Activated CD4-positive, alpha-beta T cell treated with anti-CD3 and anti-CD28 coated beads for 4 hours (primary cell): ENCODE data around the gene CFAP54.
"Not testable (repeated sequence)": the region's sequence is repeated elsewhere in the genome, so short reads cannot be mapped to it uniquely, and the experiment has no call there.

Source experiments
- DNase-seq, 2 donors: peaks; one replicate each; pipeline ENCODE4 v3.0.0-alpha.2; 2020

Gene CFAP54

DNA sequence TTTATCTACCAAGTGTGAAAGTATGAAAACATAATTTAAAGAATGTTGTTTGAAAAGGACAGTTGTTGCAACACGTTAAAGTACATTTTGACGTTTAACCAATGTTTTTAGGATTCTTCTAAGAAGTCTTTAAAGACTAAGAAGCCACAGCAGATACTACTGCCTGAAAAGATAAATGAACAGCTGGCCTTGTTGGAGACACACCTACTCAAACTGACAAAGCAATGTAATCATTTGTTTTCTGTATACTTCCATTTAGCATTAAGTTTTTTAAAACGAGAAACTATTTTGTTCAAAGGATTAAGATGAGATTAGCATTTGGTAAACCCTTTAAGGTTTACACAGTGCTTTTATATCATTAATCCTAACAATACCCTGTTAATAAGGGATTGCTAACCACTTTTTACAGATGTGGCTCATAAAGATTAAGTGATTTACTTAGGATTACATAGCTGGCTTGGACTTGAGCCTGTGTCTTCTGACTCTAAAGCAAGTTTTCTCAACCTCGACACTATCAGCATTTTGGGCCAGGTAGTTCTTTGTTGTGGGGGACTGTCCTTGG is 134.4 kb downstream of the CFAP54 start:
- DNase-seq, result no peak

DNA sequence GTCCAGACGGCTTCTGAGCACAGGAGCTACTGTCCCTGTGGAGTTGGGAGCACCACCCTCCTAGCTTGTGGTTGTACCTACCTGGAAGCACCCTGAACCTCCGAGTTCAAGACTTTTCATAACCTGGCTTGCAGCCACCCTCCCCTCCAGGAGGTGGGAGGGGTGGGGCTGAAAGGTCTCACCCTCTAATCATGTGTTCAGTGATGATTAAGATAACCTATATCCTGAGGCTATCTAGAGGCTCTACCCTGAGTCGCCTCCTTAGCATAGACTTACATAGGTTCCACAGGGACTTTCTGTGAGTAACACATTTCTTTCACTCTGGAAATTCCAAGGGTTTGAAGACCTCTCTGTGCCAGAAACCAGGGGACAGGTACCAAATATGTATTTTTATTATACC is 146.5 kb downstream of the CFAP54 start:
- no peak for DNase-seq

DNA sequence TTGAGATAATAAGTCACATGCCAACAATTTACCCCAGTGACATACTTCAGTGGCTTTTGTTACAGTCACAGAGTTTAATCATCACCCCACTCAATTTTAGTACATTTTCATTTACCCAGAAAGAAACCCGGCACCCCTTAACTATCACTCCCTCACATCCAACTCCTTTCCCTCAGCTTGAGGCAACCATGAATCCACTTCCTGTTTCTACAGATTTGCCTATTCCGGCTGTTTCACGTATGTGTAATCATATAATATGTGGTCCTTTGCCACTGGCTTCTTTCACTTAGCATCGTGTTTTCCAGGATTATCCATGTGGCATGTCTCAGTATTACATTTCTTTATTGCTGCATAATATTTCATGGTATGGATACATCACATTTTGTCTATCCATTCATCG is 147.5 kb downstream of the CFAP54 start:
- DNase-seq, result no peak

DNA sequence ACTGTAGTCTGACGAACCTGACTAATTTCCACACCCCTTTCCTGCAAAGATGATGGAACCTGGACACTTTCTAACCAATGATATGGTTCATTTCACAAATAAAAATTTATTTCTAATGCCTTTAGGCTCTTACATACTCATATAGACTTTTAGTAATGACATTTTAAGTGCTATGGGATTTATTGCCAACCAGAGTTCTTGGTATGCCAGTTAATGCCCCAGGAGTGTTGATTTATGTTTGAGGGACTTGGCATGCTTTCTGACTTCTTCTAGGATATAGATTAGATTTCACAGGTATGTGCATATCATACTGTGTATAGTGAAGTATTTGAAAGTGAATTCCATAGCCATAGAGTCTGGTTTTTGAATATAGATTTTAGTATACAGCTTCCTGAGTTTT is 159.5 kb downstream of the CFAP54 start:
- DNase-seq, result no peak

DNA sequence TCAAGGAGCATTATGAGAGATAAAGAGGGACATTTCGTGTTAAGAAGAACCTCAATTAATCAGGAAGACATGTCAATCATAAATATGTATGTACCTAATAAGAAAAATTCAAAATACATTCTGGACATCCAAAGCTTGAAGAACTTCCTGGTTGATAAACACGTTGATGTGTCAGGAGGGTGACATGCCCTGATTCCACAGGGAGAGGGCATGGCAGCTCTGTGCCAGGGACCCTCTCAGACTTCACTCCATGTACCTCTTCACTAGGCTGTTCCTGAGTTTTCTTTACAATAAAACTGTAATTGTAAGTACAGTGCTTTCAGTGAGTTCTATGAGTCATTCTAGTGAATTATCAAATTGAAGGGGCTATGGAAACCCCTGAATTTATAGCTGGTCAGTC is 163.5 kb downstream of the CFAP54 start:
- no peak for DNase-seq

DNA sequence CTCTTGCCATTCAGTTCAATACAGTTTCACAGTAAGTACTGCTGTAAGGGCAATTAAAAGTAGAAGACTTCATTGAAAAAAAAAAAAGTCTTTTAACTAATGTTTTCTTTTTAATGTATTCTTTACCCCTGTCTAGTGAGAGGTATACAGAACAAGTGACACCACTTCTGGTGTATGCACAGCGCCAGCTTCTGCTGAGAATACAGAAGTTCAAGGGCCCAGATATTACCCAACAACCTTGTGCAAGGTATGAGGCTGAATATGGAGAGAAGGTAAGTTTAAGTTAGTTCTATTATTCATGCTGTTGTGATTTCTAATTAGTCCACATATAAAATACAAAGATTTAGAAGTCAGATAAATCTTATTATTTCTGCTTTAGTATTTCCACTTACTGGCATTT is 168.7 kb downstream of the CFAP54 start:
- no peak for DNase-seq

DNA sequence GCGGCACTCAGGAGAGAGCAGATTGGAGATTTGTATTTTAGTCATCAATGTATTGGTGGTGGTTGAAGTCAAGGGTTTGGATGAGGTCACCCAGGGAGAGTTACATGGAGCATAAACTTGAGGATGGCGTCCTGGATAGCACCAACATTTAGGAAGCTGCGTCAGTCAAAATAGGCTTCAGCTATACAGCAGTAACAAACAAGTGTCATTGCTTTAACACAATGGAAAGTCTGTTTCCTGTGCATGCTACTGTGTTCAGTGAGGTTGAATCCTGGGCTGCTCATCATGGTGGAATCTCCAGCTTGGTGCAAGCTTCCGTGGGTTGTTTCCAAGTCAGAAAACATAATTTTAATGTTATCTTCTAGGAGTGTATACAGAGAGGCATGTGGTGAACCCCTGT is 180.4 kb downstream of the CFAP54 start:
- DNase-seq, result no peak

DNA sequence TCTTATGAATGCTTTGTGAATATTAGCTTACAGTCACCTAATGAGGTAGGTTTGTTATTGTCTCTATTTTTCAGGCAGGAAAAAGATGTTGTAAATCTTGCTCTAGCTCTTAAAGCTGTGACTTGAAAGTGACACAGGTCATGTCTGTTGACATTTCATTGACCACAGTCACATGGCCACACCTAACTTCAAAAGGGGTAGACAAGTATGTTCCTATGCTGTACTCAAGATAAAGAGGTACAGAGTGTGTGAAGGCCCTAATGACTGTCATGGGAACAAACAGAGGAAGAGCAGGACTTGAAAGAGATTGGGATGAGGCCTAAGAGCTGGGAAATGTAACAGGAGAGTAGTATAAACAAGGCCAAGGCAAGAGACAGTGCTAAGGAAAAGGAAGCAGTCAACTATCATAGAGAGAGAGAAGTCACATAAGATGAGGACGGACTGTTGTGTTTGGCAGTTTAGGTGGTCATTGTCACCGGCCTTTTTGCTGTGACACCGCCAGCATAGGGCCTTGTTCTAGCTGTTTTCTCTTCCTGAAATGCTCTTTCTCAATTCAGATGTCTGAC is 181.0 kb downstream of the CFAP54 start:
- no peak for DNase-seq

DNA sequence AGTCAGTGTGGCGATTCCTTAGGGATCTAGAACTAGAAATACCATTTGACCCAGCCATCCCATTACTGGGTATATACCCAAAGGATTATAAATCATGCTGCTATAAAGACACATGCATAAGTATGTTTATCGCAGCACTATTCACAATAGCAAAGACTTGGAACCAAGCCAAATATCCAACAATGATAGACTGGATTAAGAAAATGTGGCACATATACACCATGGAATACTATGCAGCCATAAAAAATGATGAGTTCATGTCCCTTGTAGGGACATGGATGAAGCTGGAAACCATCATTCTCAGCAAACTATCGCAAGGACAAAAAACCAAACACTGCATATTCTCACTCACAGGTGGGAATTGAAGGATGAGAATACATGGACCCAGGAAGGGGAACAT is 186.1 kb downstream of the CFAP54 start:
- not testable (repeated sequence) for DNase-seq

DNA sequence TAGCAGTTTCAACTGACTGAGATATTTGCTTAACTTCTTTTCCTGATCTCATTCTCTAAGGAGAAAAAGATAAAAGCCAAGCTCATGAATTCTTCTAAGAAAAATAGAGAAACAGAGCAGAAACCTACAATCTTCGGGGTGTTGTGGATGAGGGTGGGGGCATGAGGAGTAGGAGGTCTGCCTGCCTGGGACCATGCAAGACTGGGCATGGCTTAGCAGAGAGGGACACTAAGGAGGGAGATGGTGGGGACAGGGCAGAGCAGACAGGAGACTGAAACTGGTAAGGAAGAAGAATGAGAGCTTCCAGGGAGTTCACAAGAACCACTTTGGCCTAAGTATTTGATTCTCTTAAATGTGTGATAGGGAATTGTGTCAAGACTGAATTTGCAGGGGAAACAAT is 188.0 kb downstream of the CFAP54 start:
- DNase-seq, result no peak

DNA sequence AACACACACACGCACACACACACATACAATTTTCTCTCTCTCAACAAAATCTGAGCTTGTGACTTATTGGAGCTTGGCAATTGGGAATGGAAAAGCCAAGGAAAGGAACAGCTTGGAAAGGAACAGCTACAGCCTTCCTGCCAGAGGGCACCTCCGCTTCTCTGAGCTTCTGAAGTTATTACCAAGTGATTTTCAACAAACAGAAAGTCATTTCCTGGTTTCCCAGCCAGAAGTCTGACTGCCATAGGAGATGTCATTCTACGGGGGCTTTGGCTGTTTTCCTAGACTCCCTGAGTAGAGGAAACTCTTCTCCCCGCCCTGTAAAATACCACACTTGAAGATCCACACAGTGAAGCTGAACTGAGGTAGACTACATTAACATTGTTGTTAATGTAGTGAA is 198.3 kb downstream of the CFAP54 start:
- DNase-seq, result no peak

DNA sequence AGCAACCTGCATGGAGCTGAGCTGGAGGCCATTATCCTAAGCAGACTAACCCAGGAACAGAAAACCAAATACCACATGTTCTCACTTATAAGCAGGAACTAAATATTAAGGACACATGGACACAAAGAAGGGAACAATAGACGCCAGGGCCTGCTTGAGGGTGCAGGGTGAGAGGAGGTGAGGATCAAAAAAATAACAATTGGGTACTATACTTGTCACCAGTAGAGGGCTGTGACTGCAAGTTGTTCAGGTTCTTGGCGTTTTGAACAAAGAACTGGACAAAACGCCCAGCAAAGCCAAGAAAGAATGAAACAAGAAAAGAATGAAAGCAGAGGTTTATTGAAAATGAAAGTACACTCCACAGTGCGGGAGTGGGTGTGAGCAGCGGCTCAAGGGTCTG is 209.1 kb downstream of the CFAP54 start:
- no peak for DNase-seq

DNA sequence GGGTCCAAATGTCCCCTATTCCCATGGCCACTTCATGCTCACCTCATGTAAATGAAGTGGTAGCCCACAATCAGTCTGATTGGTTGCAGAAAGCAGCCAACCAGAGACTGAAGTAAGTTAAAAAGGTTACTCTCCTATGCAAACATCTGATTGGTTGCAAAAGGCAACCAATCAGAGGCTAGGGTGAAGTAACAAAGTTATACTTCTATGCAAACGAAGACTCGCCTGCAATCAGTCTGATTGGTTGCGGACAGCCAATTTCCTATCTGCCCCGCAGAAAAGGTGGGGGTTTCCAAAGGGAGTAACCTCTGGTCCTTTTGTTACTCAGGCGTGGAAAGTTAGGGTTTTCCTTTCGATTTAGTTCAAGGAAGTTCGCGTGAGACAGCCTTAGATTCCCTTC is 209.6 kb downstream of the CFAP54 start:
- DNase-seq, result no peak

DNA sequence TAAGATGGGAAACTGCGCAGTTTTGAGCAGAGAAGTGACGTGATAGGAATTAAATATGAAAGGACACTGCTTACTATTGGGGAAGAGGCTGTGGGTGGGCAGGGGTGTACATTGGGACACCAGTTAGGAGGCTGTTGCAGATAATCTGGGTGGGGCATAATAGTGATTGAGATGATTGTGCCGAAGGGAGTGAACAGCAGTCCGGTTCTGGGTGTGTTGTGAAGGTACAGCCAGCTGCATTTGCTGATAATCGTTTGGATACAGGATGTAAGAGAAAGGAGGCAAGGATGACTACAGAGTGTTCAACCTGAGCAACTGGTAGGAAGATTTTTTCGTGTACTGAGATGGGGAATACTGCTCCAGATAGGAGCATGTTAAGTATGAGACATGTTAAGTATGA is 212.5 kb downstream of the CFAP54 start:
- DNase-seq, result no peak

DNA sequence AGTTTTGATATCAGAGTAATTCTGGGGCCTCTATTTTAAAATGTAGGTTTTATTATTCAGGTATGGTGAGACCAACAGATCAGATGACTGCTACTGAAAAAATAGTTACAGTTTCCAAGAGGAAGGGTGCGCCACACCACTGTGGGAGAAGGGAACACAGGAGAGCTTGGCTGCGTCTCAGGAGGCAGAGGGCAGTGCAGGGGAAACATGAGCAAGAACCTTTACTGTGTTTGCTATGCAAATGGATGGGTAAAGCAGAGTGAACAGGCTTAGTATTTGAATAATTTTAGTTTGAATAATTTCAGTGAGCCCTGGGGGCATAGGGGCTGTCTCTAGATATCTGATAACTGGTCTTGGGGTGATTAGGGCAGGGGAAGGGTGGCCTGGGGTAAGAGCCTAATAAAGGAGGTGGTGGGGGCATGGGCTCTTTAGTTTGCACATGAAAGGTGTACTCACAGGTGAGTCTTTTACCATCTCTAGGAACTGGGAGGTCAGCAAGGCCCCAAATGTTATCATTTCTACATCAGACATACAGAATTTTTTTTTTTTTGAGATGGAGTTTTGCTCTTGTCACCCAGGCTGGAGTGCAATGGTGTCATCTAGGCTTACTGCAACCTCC is 220.9 kb downstream of the CFAP54 start:
- DNase-seq, result no peak

DNA sequence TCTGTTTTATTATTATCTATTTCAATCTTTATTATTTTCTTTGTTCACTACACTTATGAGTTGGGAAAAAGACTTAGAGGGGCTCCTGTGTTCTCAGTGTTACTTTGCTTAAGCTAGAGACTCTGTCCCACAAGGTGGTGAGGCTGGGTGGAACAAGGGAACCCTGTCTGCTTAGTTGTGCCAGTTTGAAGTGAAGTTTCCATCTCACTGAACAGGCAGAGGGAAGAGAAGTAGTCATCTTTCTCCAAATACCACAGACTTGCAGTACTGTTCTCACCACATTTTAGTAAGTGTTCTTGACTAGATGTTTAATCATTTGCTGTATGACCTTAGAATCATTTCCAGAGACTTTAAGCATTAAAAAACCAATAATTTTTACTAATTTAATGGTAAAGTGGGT is 222.0 kb downstream of the CFAP54 start:
- no peak for DNase-seq

DNA sequence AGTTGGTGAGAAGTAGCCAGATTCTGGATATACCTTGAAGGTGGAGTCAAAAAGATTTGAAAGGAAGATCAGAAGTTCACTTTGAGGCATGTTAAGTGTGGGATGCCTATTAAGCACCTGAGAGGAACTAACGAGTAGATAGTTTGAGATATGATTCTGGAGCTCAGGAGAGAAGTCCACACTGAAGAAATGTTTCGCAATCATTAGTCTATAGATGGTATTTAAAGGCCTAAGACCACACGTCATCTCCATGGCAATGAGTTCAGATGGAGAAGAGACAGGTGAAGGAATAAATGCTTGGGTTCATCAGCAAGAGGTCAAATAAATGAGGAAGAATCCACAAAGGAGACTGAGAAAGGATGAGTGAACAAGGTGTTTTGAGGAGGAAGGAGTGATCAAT is 224.8 kb downstream of the CFAP54 start:
- no peak for DNase-seq

DNA sequence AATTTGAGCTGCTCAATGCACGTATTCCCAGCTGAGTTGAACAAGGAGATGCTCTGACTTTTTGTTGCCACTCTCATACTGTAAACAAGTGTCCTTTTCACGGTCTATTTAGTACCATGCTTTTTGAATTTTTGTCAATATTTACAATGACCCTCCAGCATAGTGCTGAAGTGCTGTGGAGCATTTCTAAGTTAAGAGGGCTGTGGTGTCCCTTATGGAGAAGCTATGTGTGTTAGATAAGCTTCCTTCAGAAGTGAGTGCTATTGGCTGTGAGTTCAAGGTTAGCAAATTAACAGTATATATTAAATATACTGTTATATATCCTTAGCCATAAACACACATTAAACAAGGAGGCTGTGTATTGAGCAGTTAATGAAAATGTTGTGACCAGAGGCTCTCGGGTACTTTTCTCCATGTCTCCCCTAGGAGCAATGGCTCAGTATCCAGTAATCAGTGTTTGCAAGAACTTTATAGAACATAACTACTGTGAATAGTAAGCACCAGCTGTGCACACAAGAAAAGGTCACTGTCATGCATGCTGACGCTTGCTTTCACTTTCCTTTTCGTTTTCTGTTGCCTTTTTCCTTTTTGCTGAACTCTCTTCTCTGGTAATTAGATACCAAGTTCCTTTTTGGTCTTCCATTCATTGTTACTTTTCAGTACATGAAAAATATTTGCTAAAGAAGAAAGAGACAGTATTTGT is 230.4 kb downstream of the CFAP54 start:
- DNase-seq, result peak in 1 of 2 donors; percentile 14

DNA sequence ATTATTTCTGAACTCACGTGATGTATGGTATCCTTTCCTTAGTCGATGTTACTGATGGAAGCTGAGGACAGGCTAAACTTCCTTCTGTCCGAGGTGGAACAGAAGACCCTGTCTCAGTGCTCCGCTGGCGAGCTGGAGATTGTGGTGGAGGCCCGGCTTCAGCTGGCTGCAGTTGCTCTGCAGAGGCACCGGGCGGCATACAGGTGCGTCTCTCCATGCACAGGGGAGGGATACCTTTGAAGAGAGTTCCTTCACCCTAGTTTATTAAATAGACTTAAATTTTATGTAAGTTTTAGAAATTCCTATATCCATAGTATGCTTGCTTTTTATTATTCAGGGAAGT is 231.0 kb downstream of the CFAP54 start:
- no peak for DNase-seq

DNA sequence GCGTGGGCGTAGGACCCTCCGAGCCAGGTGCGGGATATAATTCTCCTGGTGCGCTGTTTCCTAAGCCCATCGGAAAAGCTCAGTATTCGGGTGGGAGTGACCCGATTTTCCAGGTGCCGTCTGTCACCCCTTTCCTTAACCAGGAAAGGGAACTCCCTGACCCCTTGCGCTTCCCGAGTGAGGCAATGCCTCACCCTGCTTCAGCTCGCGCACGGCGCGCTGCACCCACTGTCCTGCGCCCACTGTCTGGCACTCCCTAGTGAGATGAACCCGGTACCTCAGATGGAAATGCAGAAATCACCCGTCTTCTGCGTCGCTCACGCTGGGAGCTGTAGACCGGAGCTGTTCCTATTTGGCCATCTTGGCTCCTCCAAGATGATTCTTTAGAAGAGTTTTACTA is 240.1 kb downstream of the CFAP54 start:
- not testable (repeated sequence) for DNase-seq

DNA sequence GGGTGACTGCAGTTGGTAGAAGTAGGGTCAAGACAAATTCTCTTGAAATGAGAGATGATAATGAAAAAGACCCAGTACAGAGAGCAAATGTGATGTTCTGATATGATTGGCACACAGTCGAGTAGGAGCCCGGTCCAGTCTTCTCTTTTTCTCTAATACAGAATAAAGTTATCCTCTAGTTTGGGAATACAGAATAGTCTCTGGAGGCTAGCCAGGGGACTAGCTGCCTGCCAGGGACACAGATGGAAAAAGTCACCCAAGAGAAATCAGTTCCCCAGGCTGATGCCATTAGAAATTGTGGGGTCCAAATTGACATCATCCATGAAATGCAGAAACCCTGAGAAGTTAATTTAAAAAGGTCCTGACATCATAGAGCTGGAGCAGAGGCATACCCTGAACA is 240.5 kb downstream of the CFAP54 start:
- DNase-seq, result no peak

DNA sequence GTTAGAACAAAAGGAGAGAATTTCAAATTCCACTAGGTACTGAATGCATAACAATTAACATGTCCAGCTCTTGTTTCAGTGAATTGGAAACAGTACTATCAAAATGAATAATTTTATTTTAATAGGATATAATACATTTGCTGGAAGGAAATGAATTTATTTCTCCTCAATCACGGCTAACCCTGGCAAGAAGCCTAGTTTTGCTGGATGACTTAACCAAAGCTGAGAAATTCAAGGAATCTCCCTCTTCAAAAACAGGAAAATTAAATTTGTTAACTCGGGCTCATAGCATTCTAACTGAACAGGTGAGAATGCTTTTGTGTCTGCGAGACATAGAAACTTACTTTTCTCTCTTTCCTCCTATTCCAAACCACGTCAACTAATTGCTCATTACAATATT is 254.2 kb downstream of the CFAP54 start:
- no peak for DNase-seq

DNA sequence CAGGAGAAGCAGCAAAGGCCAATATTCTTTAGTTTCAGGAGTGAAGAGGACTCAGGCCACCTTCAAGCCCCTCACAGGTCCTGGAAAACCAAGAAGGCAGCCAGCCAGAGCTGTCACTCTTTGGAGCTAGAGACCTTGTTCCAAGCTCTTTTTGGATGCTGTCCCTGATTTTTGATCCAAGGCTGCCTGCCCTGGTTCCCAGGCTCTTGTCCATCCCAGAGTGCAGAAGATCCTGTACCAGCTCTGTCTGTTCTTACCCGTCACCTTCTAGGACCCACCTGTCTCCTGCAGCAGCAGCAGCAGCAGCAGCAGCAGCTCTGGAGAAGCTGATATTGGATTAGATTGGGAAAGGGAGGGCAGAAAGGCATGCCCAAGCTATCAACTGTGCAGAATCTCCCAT is 260.6 kb downstream of the CFAP54 start:
- DNase-seq, result no peak

DNA sequence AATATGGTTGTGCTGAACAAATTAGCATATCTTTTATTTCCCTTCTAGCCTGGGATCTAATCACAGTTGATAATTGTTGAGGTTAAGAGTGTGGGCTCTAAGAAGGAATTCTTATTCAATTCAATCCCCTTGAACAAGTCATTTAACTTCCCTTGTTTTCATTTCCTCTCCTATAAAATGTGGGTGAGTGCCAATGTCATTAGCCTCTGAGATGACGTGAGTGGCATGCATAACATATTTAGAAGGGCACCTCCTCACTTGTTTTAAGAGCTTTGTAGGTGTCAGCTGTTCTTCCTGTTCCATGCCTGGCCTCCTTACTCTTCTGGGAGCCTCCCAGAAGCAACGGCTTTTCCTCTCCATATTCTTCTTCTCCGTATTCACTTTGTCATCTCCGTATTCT is 262.2 kb downstream of the CFAP54 start:
- DNase-seq, result no peak

DNA sequence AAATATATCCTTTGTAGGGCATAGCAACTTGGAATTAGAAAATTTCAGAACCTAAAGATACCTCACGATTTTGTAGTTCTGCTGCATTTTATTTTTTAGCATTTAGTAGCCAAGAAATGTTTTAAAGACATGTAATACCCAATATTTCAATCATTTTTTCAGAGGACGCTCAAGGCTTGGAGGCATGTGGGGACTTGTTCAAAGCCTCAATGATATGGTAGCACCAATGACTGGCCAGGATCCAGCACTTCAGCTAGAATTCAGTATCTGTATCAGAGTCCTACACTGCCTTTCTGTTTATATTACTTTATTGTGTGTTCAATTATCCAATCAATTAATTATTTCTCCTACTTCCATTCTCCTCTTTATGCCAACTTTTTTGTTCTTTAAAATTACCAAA is 262.8 kb downstream of the CFAP54 start:
- DNase-seq, result no peak
